ENCODE results near the gene ZBTB34.

ZBTB34 gene

DNA sequence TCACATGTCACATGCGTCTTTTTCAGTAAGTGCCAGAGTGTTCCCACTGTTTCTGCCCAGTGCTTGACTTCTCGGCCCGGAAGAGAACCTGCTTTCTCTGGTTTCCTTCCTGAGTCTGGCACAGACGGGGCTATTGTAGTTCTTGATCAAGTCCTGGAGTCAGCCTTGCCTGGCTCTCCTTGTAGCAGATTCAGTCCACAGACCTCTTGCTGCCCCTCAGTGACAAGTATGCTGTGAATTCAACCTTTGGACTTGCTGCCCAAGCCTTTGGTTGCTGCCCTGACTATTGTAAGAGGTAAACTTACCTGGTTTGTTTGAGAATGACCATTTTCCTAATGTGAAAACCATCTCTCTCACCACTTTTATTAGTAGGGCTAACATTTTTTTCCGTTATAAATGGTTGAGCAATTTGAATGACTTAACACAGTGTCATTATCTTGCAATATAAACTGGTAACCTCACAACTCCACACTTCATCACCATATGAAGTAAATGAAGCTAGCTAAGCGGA, 24.7 kb downstream of the ZBTB34 start:
- Histone ChIP-seq H3K36me3 (ENCODE audit: insufficient read depth, low read length) (peaks cover 19% of the 10 kb centered on the region; the same call in 1 of the 2 replicates), H3K27ac (no peak overlapping the region; the same call in 1 of the 2 replicates)
- DNase-seq (ENCODE audit: low read depth, low spot score) = no peak

DNA sequence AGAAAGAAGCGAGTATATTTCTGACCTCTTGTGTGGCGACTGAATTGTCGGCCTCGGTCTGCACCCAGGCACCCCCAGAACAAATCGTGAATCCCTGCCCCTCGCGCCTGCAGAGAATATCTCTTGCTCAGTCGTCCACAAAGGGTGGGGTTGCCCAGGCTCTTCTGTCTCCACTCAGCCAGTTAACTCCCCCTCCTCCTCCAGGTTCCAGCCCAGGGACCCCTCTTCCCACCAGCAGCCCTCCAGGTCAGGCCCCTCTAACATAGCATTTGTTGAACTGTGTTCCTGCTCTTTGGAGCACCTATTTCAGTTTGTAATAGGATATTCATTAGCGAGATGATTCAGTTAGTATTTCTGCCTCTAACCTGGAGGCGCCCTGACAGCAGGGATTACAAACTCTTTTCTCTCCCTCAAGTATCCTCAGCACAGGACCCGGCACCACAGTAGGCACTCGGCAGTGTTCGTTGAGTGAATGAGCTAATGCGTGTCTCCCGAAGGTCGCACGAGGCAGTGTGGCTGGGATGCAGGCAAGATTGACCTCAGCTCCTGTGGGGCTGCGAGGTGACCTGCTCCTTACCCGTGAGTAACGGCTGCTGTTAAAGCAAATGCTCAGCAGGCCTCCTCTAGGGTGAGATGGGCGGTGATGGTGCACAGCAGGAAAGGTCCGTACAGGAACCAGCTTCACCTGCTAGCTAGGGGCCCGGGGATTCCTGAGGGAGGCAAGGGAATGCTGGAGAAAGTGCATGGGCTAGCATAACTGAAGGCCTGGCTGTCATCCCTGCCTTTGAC, 25.8 kb downstream of the ZBTB34 start:
- no peak for TF ChIP-seq POLR2AphosphoS5 (IDR thresholded peaks at IDR 0.05; ENCODE audit: borderline replicate concordance, low read depth, low read length)
- no peak for TF ChIP-seq EZH2 (IDR thresholded peaks at IDR 0.05)
- TF ChIP-seq FOXP2 (optimal IDR thresholded peaks at IDR 0.05; ENCODE audit: control extremely low read depth, extremely low read length, insufficient read depth) = no peak
- Histone ChIP-seq H3K9ac (ENCODE audit: insufficient read length) (no peak overlapping the region), H3K36me3 (ENCODE audit: insufficient read depth, low read length) (peaks cover 10% of the 10 kb centered on the region; the same call in 1 of the 2 replicates), H3K9me3 (ENCODE audit: low read depth, low read length) (no peaks in the 10 kb centered on the region), H3K4me3 (no peak overlapping the region), H3K27ac (no peak overlapping the region)
- no peak for DNase-seq (ENCODE audit: low read depth, low spot score)

More for the DNA sequence above, 24.7 kb downstream of the ZBTB34 start:
- Histone ChIP-seq H3K9ac (ENCODE audit: insufficient read length) (no peak overlapping the region), H3K4me3 (no peak overlapping the region), H3K9me3 (ENCODE audit: low read depth, low read length) (no peaks in the 10 kb centered on the region)
- TF ChIP-seq POLR2AphosphoS5 (IDR thresholded peaks at IDR 0.05; ENCODE audit: borderline replicate concordance, low read depth, low read length) (no peak), EZH2 (IDR thresholded peaks at IDR 0.05) (no peak), FOXP2 (optimal IDR thresholded peaks at IDR 0.05; ENCODE audit: control extremely low read depth, extremely low read length, insufficient read depth) (no peak)

DNA sequence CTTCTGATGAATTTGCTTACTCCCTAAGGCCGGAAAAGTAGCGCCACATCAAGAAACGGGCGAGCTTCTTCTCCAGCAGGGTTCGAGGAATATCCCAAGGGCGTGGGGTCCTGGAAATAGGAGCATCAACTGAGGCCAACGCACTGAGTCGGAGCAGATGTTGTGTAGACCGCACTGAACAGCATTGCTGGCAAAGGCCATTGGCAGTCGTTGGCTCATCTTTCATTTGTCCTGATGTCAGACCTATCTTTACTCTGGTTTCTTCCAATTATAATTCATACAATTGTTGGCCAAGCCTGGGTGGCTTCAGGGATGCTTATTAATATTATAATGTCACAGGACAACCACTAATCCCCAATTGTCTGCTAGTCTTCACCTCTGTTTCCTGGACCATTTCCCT, 26.5 kb downstream of the ZBTB34 start:
- Histone ChIP-seq H3K27ac (no peak overlapping the region), H3K36me3 (ENCODE audit: insufficient read depth, low read length) (peaks cover 5% of the 10 kb centered on the region; the same call in 1 of the 2 replicates), H3K9me3 (ENCODE audit: low read depth, low read length) (no peaks in the 10 kb centered on the region), H3K4me3 (no peak overlapping the region), H3K9ac (ENCODE audit: insufficient read length) (no peak overlapping the region)
- TF ChIP-seq POLR2AphosphoS5 (IDR thresholded peaks at IDR 0.05; ENCODE audit: borderline replicate concordance, low read depth, low read length) (no peak), EZH2 (IDR thresholded peaks at IDR 0.05) (no peak)
- DNase-seq (ENCODE audit: low read depth, low spot score) = no peak

DNA sequence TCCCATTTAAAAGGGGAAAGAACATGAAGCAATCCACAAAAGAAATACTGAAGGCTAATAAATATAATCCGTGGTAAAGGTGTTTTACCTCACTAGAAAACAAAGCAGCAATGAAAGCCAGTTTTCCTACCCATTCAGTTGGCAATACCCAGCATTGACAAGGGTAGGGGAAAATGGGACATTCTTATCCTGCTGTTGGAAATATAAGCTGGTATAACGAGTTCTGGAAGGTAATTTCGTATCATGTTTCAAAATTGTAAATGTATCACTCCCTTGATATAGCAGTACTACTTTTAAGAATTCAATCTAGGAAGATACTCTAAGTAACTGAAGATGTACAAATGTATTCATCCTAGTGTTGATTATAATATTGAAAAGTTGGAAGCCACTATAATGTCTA, 31.2 kb downstream of the ZBTB34 start:
- no peak for TF ChIP-seq EZH2 (IDR thresholded peaks at IDR 0.05)
- TF ChIP-seq FOXP2 (optimal IDR thresholded peaks at IDR 0.05; ENCODE audit: control extremely low read depth, extremely low read length, insufficient read depth) = no peak
- no peak for TF ChIP-seq POLR2AphosphoS5 (IDR thresholded peaks at IDR 0.05; ENCODE audit: borderline replicate concordance, low read depth, low read length)
- Histone ChIP-seq H3K9me3 (ENCODE audit: low read depth, low read length) (no peaks in the 10 kb centered on the region), H3K36me3 (ENCODE audit: insufficient read depth, low read length) (no peaks in the 10 kb centered on the region), H3K27ac (no peak overlapping the region), H3K4me3 (no peak overlapping the region), H3K9ac (ENCODE audit: insufficient read length) (no peak overlapping the region)
- no peak for DNase-seq (ENCODE audit: low read depth, low spot score)

DNA sequence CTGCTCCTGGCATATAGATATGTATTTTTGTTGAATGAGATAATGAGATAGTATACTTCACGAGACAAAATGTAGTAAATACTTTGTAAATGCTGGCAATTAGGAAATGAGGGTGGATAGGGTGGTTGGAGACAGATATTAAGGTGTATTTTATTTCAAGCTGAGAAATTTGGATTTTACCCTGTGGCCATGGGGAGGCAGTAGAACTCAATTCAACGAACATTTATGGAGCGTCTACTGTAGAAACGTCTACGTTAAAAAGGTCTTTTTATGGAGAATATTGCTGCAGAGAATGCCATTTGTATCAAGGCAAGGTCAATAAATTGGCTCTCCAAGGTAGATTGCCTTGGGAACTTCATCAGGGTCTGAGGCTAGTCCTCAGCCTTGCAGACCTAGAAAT, 32.6 kb downstream of the ZBTB34 start:
- Histone ChIP-seq H3K4me3 (no peak overlapping the region), H3K36me3 (ENCODE audit: insufficient read depth, low read length) (no peaks in the 10 kb centered on the region), H3K9ac (ENCODE audit: insufficient read length) (no peak overlapping the region), H3K9me3 (ENCODE audit: low read depth, low read length) (no peaks in the 10 kb centered on the region), H3K27ac (no peak overlapping the region)
- no peak for DNase-seq (ENCODE audit: low read depth, low spot score)
- no peak for TF ChIP-seq POLR2AphosphoS5 (IDR thresholded peaks at IDR 0.05; ENCODE audit: borderline replicate concordance, low read depth, low read length)
- TF ChIP-seq FOXP2 (optimal IDR thresholded peaks at IDR 0.05; ENCODE audit: control extremely low read depth, extremely low read length, insufficient read depth) = no peak

DNA sequence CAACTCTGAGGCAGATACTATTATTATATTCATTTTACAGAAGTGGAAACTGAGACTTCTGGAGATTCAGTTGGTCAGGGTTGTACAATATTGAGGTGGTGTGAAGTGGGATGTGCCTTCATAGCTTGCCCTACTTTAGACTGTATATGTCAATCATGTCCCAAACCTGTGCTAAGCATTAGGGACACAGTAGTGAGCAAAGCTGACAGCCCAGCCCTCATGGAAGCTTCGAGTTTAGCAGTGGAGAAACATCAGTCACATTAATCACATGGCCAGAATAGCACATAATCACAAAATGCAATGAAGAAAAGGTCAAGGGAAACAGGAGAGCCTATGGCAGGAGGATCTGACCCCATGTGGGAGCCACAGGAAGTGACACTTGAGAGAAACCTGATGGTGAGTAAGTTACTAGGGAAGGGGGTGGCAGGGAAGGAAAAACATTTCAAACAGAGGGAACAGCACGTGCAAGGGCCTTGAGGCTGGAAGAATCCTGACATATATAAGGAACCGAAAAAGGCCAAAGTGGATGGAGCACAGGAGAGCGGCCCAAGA, 33.7 kb downstream of the ZBTB34 start:
- Histone ChIP-seq H3K9ac (ENCODE audit: insufficient read length) (no peak overlapping the region), H3K4me3 (no peak overlapping the region), H3K9me3 (ENCODE audit: low read depth, low read length) (no peaks in the 10 kb centered on the region), H3K36me3 (ENCODE audit: insufficient read depth, low read length) (no peaks in the 10 kb centered on the region), H3K27ac (no peak overlapping the region)
- no peak for TF ChIP-seq POLR2AphosphoS5 (IDR thresholded peaks at IDR 0.05; ENCODE audit: borderline replicate concordance, low read depth, low read length)
- TF ChIP-seq EZH2 (IDR thresholded peaks at IDR 0.05) = no peak
- TF ChIP-seq FOXP2 (optimal IDR thresholded peaks at IDR 0.05; ENCODE audit: control extremely low read depth, extremely low read length, insufficient read depth) = no peak
- DNase-seq (ENCODE audit: low read depth, low spot score) = no peak

DNA sequence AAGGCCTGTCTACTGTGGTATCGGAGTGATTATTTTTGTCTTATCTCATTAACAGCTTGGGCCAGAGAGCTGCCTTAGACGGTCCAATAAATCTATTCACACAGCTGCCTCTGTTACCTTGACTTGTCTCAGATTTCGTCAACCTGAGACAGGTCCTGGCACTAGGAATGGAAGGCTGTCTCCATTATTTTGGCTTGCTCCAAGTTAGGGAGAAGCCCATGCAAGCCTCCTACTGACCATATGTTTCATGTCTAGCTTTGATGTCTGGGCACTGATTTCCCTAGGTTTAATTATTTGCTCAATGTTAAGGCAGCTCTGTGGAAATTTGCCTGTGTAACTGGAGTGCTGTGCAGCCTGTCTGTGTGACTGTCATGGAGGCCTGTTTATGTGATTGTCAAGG, 41.8 kb downstream of the ZBTB34 start:
- no peaks in the 10 kb centered on the region for H3K9me3 ChIP-seq (ENCODE audit: low read depth, low read length)
- H3K4me3 ChIP-seq = no peak overlapping the region
- DNase-seq (ENCODE audit: low read depth, low spot score) = no peak
- no peak overlapping the region for H3K27ac ChIP-seq
- TF ChIP-seq EZH2 (IDR thresholded peaks at IDR 0.05) = no peak
- TF ChIP-seq POLR2AphosphoS5 (IDR thresholded peaks at IDR 0.05; ENCODE audit: borderline replicate concordance, low read depth, low read length) = no peak
- TF ChIP-seq FOXP2 (optimal IDR thresholded peaks at IDR 0.05; ENCODE audit: control extremely low read depth, extremely low read length, insufficient read depth) = no peak
- no peak overlapping the region for H3K9ac ChIP-seq (ENCODE audit: insufficient read length)
- H3K36me3 ChIP-seq (ENCODE audit: insufficient read depth, low read length) = no peaks in the 10 kb centered on the region

DNA sequence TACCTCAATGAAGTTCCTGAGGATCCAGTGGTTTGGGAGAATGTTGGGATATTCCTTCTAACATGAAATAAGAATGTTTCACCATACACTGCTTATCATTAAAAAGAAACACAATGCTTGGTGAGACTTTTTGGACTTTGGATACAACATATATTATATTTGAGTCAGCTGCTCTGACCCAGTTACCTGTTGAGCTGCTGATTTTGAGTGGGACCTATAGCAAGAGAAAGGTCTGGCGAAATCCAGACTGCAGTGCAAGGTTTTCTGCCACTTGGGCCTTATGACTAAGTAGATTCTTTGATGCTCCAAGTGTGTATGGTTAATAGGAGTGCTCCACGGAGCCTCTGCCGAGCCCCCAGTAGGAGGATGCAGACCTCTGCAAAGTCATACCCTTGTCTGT, 44.1 kb downstream of the ZBTB34 start:
- H3K9ac ChIP-seq (ENCODE audit: insufficient read length) = no peak overlapping the region
- no peaks in the 10 kb centered on the region for H3K36me3 ChIP-seq (ENCODE audit: insufficient read depth, low read length)
- no peak overlapping the region for H3K27ac ChIP-seq
- no peak for DNase-seq (ENCODE audit: low read depth, low spot score)
- H3K4me3 ChIP-seq = no peak overlapping the region
- no peak for TF ChIP-seq POLR2AphosphoS5 (IDR thresholded peaks at IDR 0.05; ENCODE audit: borderline replicate concordance, low read depth, low read length)
- TF ChIP-seq EZH2 (IDR thresholded peaks at IDR 0.05) = no peak
- TF ChIP-seq FOXP2 (optimal IDR thresholded peaks at IDR 0.05; ENCODE audit: control extremely low read depth, extremely low read length, insufficient read depth) = no peak
- H3K9me3 ChIP-seq (ENCODE audit: low read depth, low read length) = no peaks in the 10 kb centered on the region

Measured in SK-N-MC (cell line).